ENCODE measurements around the gene BTG4. TPM values are rescaled to one million over a fixed set of nuclear protein-coding genes. Genes with fewer than 3 reads are reported as not detected.

Gene BTG4
- total and polyA plus RNA-seq, 2 experiments from 2014 or later, result 0.21 to 0.31 TPM

DNA sequence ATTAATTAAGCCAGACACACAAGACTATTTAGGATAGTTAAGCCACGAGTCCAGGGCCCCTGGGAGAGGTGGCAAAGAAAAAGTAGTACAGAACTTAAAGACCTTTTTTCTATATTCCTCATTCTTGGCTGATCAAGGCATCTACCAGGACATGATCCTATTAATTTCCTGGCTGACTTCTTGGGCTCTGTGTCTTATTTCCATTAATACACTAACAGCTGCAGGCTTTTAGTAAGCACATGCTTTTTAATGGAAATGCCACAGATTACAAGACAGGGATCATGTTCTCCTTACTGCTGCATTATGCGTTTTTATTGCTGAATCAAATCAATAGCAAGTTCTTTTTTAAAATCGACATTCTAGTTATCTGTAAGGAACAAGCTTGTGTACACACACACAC, 35.2 kb downstream of the BTG4 start:
- 0 out of 2 replicates have a peak, but pooled peaks cover 5% of the 10 kb centered on the region for H3K9me2 ChIP-seq (ENCODE audit: insufficient read depth)
- H2AFZ ChIP-seq, result no peak overlapping the region
- H3K79me2 ChIP-seq (replicated peaks; ENCODE audit: insufficient read depth), result no peaks in the 10 kb centered on the region
- no peaks in the 10 kb centered on the region for H3K36me3 ChIP-seq (ENCODE audit: insufficient read depth)
- H3K4me3 ChIP-seq, result no peak overlapping the region
- Mint-ChIP-seq H3K27ac (no peak overlapping the region), H3K4me1 (no peaks in the 10 kb centered on the region), H3K9me3 (no peaks in the 10 kb centered on the region), H3K4me3 (no peak overlapping the region), H3K36me3 (ENCODE audit: low read depth) (no peaks in the 10 kb centered on the region; the same call in 2 of the 3 replicates), H3K27me3 (ENCODE audit: insufficient read depth, low read depth, poor library complexity) (peaks cover 4% of the 10 kb centered on the region)
- H3K4me2 ChIP-seq, result no peak overlapping the region
- no peaks in the 10 kb centered on the region for H3K27me3 ChIP-seq (ENCODE audit: insufficient read depth)
- DNase-seq (ENCODE audit: low spot score), result no peak
- TF ChIP-seq ZNF331 (CRISPR knock-in tag; IDR thresholded peaks at IDR 0.05; ENCODE audit: low read depth), result no peak
- TF ChIP-seq EZH2 (IDR thresholded peaks at IDR 0.05; ENCODE audit: low read depth, unreplicated experiment), result no peak
- TF ChIP-seq, protein P1, sequence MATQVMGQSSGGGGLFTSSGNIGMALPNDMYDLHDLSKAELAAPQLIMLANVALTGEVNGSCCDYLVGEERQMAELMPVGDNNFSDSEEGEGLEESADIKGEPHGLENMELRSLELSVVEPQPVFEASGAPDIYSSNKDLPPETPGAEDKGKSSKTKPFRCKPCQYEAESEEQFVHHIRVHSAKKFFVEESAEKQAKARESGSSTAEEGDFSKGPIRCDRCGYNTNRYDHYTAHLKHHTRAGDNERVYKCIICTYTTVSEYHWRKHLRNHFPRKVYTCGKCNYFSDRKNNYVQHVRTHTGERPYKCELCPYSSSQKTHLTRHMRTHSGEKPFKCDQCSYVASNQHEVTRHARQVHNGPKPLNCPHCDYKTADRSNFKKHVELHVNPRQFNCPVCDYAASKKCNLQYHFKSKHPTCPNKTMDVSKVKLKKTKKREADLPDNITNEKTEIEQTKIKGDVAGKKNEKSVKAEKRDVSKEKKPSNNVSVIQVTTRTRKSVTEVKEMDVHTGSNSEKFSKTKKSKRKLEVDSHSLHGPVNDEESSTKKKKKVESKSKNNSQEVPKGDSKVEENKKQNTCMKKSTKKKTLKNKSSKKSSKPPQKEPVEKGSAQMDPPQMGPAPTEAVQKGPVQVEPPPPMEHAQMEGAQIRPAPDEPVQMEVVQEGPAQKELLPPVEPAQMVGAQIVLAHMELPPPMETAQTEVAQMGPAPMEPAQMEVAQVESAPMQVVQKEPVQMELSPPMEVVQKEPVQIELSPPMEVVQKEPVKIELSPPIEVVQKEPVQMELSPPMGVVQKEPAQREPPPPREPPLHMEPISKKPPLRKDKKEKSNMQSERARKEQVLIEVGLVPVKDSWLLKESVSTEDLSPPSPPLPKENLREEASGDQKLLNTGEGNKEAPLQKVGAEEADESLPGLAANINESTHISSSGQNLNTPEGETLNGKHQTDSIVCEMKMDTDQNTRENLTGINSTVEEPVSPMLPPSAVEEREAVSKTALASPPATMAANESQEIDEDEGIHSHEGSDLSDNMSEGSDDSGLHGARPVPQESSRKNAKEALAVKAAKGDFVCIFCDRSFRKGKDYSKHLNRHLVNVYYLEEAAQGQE (IDR thresholded peaks at IDR 0.05; ENCODE audit: unreplicated experiment), result no peak
- TF ChIP-seq, protein P2, sequence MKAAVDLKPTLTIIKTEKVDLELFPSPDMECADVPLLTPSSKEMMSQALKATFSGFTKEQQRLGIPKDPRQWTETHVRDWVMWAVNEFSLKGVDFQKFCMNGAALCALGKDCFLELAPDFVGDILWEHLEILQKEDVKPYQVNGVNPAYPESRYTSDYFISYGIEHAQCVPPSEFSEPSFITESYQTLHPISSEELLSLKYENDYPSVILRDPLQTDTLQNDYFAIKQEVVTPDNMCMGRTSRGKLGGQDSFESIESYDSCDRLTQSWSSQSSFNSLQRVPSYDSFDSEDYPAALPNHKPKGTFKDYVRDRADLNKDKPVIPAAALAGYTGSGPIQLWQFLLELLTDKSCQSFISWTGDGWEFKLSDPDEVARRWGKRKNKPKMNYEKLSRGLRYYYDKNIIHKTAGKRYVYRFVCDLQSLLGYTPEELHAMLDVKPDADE (IDR thresholded peaks at IDR 0.05), result no peak
- TF ChIP-seq JUNB (IDR thresholded peaks at IDR 0.05; ENCODE audit: unreplicated experiment), result no peak
- TF ChIP-seq POLR2AphosphoS5 (IDR thresholded peaks at IDR 0.05; ENCODE audit: low read depth), result no peak
- TF ChIP-seq, protein P3, sequence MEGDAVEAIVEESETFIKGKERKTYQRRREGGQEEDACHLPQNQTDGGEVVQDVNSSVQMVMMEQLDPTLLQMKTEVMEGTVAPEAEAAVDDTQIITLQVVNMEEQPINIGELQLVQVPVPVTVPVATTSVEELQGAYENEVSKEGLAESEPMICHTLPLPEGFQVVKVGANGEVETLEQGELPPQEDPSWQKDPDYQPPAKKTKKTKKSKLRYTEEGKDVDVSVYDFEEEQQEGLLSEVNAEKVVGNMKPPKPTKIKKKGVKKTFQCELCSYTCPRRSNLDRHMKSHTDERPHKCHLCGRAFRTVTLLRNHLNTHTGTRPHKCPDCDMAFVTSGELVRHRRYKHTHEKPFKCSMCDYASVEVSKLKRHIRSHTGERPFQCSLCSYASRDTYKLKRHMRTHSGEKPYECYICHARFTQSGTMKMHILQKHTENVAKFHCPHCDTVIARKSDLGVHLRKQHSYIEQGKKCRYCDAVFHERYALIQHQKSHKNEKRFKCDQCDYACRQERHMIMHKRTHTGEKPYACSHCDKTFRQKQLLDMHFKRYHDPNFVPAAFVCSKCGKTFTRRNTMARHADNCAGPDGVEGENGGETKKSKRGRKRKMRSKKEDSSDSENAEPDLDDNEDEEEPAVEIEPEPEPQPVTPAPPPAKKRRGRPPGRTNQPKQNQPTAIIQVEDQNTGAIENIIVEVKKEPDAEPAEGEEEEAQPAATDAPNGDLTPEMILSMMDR (conservative IDR thresholded peaks at IDR 0.05; ENCODE audit: low read depth in 2 of 2), result no peak
- TF ChIP-seq EZH2phosphoT487 (IDR thresholded peaks at IDR 0.05; ENCODE audit: unreplicated experiment), result no peak
- TF ChIP-seq ZNF114 (CRISPR knock-in tag; IDR thresholded peaks at IDR 0.05), result no peak
- no peak for TF ChIP-seq STAT1 (IDR thresholded peaks at IDR 0.05; ENCODE audit: unreplicated experiment)
- no peak for TF ChIP-seq NANOG (IDR thresholded peaks at IDR 0.05; ENCODE audit: borderline replicate concordance)
- TF ChIP-seq, protein P4, sequence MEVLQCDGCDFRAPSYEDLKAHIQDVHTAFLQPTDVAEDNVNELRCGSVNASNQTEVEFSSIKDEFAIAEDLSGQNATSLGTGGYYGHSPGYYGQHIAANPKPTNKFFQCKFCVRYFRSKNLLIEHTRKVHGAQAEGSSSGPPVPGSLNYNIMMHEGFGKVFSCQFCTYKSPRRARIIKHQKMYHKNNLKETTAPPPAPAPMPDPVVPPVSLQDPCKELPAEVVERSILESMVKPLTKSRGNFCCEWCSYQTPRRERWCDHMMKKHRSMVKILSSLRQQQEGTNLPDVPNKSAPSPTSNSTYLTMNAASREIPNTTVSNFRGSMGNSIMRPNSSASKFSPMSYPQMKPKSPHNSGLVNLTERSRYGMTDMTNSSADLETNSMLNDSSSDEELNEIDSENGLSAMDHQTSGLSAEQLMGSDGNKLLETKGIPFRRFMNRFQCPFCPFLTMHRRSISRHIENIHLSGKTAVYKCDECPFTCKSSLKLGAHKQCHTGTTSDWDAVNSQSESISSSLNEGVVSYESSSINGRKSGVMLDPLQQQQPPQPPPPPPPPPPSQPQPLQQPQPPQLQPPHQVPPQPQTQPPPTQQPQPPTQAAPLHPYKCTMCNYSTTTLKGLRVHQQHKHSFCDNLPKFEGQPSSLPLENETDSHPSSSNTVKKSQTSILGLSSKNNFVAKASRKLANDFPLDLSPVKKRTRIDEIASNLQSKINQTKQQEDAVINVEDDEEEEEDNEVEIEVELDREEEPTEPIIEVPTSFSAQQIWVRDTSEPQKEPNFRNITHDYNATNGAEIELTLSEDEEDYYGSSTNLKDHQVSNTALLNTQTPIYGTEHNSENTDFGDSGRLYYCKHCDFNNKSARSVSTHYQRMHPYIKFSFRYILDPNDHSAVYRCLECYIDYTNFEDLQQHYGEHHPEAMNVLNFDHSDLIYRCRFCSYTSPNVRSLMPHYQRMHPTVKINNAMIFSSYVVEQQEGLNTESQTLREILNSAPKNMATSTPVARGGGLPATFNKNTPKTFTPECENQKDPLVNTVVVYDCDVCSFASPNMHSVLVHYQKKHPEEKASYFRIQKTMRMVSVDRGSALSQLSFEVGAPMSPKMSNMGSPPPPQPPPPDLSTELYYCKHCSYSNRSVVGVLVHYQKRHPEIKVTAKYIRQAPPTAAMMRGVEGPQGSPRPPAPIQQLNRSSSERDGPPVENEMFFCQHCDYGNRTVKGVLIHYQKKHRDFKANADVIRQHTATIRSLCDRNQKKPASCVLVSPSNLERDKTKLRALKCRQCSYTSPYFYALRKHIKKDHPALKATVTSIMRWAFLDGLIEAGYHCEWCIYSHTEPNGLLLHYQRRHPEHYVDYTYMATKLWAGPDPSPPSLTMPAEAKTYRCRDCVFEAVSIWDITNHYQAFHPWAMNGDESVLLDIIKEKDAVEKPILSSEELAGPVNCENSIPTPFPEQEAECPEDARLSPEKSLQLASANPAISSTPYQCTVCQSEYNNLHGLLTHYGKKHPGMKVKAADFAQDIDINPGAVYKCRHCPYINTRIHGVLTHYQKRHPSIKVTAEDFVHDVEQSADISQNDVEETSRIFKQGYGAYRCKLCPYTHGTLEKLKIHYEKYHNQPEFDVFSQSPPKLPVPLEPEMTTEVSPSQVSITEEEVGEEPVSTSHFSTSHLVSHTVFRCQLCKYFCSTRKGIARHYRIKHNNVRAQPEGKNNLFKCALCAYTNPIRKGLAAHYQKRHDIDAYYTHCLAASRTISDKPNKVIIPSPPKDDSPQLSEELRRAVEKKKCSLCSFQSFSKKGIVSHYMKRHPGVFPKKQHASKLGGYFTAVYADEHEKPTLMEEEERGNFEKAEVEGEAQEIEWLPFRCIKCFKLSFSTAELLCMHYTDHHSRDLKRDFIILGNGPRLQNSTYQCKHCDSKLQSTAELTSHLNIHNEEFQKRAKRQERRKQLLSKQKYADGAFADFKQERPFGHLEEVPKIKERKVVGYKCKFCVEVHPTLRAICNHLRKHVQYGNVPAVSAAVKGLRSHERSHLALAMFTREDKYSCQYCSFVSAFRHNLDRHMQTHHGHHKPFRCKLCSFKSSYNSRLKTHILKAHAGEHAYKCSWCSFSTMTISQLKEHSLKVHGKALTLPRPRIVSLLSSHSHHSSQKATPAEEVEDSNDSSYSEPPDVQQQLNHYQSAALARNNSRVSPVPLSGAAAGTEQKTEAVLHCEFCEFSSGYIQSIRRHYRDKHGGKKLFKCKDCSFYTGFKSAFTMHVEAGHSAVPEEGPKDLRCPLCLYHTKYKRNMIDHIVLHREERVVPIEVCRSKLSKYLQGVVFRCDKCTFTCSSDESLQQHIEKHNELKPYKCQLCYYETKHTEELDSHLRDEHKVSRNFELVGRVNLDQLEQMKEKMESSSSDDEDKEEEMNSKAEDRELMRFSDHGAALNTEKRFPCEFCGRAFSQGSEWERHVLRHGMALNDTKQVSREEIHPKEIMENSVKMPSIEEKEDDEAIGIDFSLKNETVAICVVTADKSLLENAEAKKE (CRISPR knock-in tag; IDR thresholded peaks at IDR 0.05), result no peak
- no peak for TF ChIP-seq CREB1 (CRISPR knock-in tag; IDR thresholded peaks at IDR 0.05; ENCODE audit: low read depth)
- H3K4me1 ChIP-seq (ENCODE audit: insufficient read depth), result no peaks in the 10 kb centered on the region
- no peak for ATAC-seq
- H3F3A ChIP-seq (replicated peaks; ENCODE audit: low read depth), result no peaks in the 10 kb centered on the region
- H4K20me1 ChIP-seq (replicated peaks; ENCODE audit: insufficient read depth), result no peaks in the 10 kb centered on the region
- H3K27ac ChIP-seq (ENCODE audit: low read depth), result no peak overlapping the region

All from GM23338 (cell line).